Sigmoid colon (tissue), 7 donors: Measurements from ENCODE around the gene C5orf52. TPM values are rescaled to one million over a fixed set of nuclear protein-coding genes. Genes with fewer than 3 reads are reported as not detected.

Experiments
- DNase-seq: peaks from one replicate; pipeline ENCODE4 v3.0.0-alpha.2; 2019
- H3K27ac ChIP-seq, 4 donors: fragments of 200-600 bp; sonication (generic); one replicate each; pipeline ENCODE4 v1.5.1; 2016 to 2019; ENCODE audit warnings: mild to moderate bottlenecking in 1 of 4
- H3K27me3 ChIP-seq, 3 donors: fragments of 200-600 bp; sonication (generic); one replicate each; pipeline ENCODE4 v1.5.1; 2019; ENCODE audit warnings: mild to moderate bottlenecking in 1 of 3
- H3K36me3 ChIP-seq, 4 donors: fragments of 200-600 bp; sonication (generic); one replicate each; pipeline ENCODE4 v1.5.1; 2016 to 2019
- H3K4me1 ChIP-seq, 4 donors: fragments of 200-600 bp; sonication (generic); one replicate each; pipeline ENCODE4 v1.5.1; 2017 to 2019
- H3K4me3 ChIP-seq, 4 donors: fragments of 200-600 bp; sonication (generic); one replicate each; pipeline ENCODE4 v1.5.1; 2017 to 2019; ENCODE audit warnings: mild to moderate bottlenecking in 2 of 4, moderate library complexity in 1 of 4
- H3K9me3 ChIP-seq, 4 donors: fragments of 200-600 bp in 3 of 4; sonication (generic) in 3 of 4; one replicate each; pipeline versions ENCODE4 v1.5.1 to v1.6.1; 2013 to 2019
- CTCF ChIP-seq, 4 experiments: fragments of 450-650 bp in 3 of 4; fragments of 200-600 bp in 1 of 4; IDR thresholded peaks; one replicate each; pipeline ENCODE4 v1.5.1; 2016 to 2019; ENCODE audit warnings: antibody characterized with exemption in 4 of 4, mild to moderate bottlenecking in 3 of 4, moderate library complexity in 2 of 4
- EP300 ChIP-seq, 4 donors: sonication (generic); formaldehyde crosslinking; IDR thresholded peaks; one replicate each; pipeline ENCODE4 v1.6.1; 2017; ENCODE audit warnings: antibody characterized with exemption in 4 of 4
- POLR2A ChIP-seq, 2 donors: fragments of 450-650 bp; IDR thresholded peaks; one replicate each; pipeline ENCODE4 v1.6.1; 2016; ENCODE audit warnings: antibody characterized with exemption in 2 of 2, mild to moderate bottlenecking in 2 of 2, moderate library complexity in 2 of 2
- POLR2AphosphoS5 ChIP-seq, 4 donors: sonication (generic); formaldehyde crosslinking; IDR thresholded peaks; one replicate each; pipeline ENCODE4 v1.6.1; 2017; ENCODE audit warnings: antibody characterized with exemption in 4 of 4
- WGBS, 2 donors: extraction: QIAGEN DNeasy Blood & Tissue Kit; methylation state at CpG; one replicate each; pipeline ENCODE4 v1.1.7; 2013; 5-methylcytosine and 5-hydroxymethylcytosine counted together
- intact Hi-C: fragments of 100-400 bp; cut with DNase I; formaldehyde crosslinking; loops from one replicate; pipeline ENCODE4 v1.15.1; 2023
- polyA plus RNA-seq, 3 donors: library from polyadenylated mRNA; stranded (reverse); fragments of 200-250 nt; gene quantifications; one replicate each; pipeline ENCODE4 v1.2.3, GENCODE V29; 2013
- total RNA-seq, 4 donors: library from RNA; depleted of rRNA; stranded (reverse); fragments of >200 nt; gene quantifications; one replicate each; pipeline ENCODE4 v1.1.0, GENCODE V29; 2016
- donor health status: healthy with polysubstance abuse.
- donor health status: Bipolar disorder and iron deficiency.
- donor health status: healthy.

C5orf52 gene
- total and polyA plus RNA-seq, 7 donors: 0.48 TPM; not detected in 6

- DNase-seq: no peak
- Histone ChIP-seq H3K4me3 (no peak overlapping the region), H3K4me1 (peaks cover 0 to 12% (median 8%) of the 10 kb centered on the region in 4 donors), H3K36me3 (no peaks in the 10 kb centered on the region), H3K27me3 (no peaks in the 10 kb centered on the region), H3K27ac (no peak overlapping the region), H3K9me3 (peaks cover 0 to 7% (median 0%) of the 10 kb centered on the region in 4 donors)
- 87 to 92% methylated on average over 7 of the region's 7 CpGs for whole genome bisulfite sequencing, 2 donors
- TF ChIP-seq POLR2AphosphoS5 (IDR thresholded peaks at IDR 0.05): no peak
- no peak for TF ChIP-seq POLR2A (IDR thresholded peaks at IDR 0.05)
- TF ChIP-seq EP300 (IDR thresholded peaks at IDR 0.05): no peak
- intact Hi-C loops: no loop called here
Measured at GRCh38 chr5:157648275-157648990, 22.9 kb upstream of the C5orf52 start.

DNA sequence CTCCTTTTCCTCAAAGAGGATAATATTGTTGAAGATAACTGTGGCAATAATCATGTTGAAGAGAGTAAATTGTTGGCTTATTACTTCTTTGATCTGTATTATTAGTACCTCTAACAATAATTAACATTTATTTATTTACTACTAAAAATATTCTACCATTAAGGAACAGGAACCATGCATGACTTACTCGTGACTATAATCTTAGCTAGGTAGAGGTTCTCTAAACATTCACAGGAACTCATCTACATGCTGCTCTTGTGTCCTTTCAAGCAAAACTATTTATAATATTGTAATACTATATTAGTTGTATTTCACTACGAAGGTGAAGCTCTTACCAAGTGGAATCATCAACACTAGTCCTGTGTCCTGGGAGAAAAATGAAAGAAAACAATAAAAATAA lies 22.2 kb upstream of the C5orf52 start:
- WGBS, 2 donors: 70 to 87% methylated on average over 2 of the region's 2 CpGs
- TF ChIP-seq EP300 (IDR thresholded peaks at IDR 0.05) (no peak), POLR2AphosphoS5 (IDR thresholded peaks at IDR 0.05) (no peak), POLR2A (IDR thresholded peaks at IDR 0.05) (no peak), CTCF (IDR thresholded peaks at IDR 0.05) (no peak)
- no peak overlapping the region for H3K4me3 ChIP-seq
- no peak for DNase-seq
- H3K27ac ChIP-seq: no peak overlapping the region
- peaks cover 0 to 12% (median 8%) of the 10 kb centered on the region in 4 donors for H3K4me1 ChIP-seq
- H3K9me3 ChIP-seq: peaks cover 0 to 7% (median 0%) of the 10 kb centered on the region in 4 donors
- no peaks in the 10 kb centered on the region for H3K27me3 ChIP-seq
- intact Hi-C loops: no loop called here
- no peaks in the 10 kb centered on the region for H3K36me3 ChIP-seq

DNA sequence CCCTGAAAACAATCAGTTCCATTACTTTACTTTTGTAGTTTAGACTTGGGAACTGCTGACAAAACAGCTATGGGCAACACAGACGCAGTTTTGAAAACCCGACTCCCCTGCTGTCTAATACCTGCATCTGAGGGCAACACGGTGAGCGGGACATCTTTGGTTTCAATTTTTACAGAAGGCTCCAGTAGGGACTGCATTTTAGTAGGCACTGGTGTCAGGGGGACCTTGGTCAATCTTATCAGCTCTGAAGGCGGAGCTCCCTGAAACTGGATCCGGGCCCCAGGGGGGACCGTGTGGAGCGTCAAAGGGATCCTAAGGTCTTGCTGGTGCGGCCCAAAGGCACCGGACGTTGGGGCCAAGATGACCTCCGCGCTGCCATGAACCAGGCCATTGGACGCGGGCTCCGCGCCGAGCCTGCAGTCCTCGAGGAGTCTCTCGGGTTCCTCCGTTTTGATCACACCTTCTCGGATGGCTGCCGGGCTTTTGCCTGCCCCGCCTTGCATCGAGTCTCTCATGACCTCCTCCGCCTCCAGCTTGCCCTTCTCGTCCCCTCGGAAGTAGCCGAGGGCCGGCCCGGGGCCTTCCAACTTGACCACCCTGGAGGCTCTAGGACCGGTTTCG lies 20.2 kb upstream of the C5orf52 start:
- peak overlapping the region in 3 of 4 donors; percentile 45 to 59 (median 50) for H3K4me3 ChIP-seq
- intact Hi-C loops: loop anchor here (10.0 kb wide), 1 partner anchor 64 kb away; no protein-coding TSS in a partner anchor
- H3K27me3 ChIP-seq: no peaks in the 10 kb centered on the region
- H3K36me3 ChIP-seq: no peaks in the 10 kb centered on the region
- H3K4me1 ChIP-seq: peaks cover 0 to 12% (median 8%) of the 10 kb centered on the region in 4 donors
- H3K9me3 ChIP-seq: peaks cover 0 to 7% (median 0%) of the 10 kb centered on the region in 4 donors
- DNase-seq: no peak
- peak overlapping the region in 1 of 4 donors; percentile 57 for H3K27ac ChIP-seq
- no peak for TF ChIP-seq POLR2A (IDR thresholded peaks at IDR 0.05)
- no peak for TF ChIP-seq CTCF (IDR thresholded peaks at IDR 0.05)
- TF ChIP-seq POLR2AphosphoS5 (IDR thresholded peaks at IDR 0.05): no peak
- TF ChIP-seq EP300 (IDR thresholded peaks at IDR 0.05): no peak
- WGBS, 2 donors: 84 to 86% methylated on average over 33 of the region's 33 CpGs

GRCh38 chr5:157651623-157652376 lies 19.5 kb upstream of the C5orf52 start:
- 21 to 23% methylated on average over 63 of the region's 63 CpGs for WGBS, 2 donors
- peak overlapping the region in 2 of 4 donors; percentile 36 to 57 for H3K27ac ChIP-seq
- no peaks in the 10 kb centered on the region for H3K27me3 ChIP-seq
- intact Hi-C loops: loop anchor here (10.0 kb wide), 1 partner anchor 63 kb away; no protein-coding TSS in a partner anchor
- peaks cover 0 to 12% (median 8%) of the 10 kb centered on the region in 4 donors for H3K4me1 ChIP-seq
- H3K9me3 ChIP-seq: peaks cover 0 to 7% (median 0%) of the 10 kb centered on the region in 4 donors
- peak overlapping the region; percentile 34 to 59 (median 48) for H3K4me3 ChIP-seq
- no peaks in the 10 kb centered on the region for H3K36me3 ChIP-seq
- DNase-seq: peak; percentile 79
- TF ChIP-seq CTCF (IDR thresholded peaks at IDR 0.05) (peak in 2 of 4 experiments; percentile 24 to 35), POLR2AphosphoS5 (IDR thresholded peaks at IDR 0.05) (peak in 2 of 4 donors; percentile 6 to 10), EP300 (IDR thresholded peaks at IDR 0.05) (no peak)
